Activated T-cell treated with anti-CD3 and anti-CD28 coated beads, Interleukin-2, amount 50 U/mL, for 48 hours (primary cell): Measurements from ENCODE around the gene LIMS1.

ENCODE experiments used
- DNase-seq, 2 experiments: peaks; one replicate each; pipeline ENCODE4 v3.0.0-alpha.2; 2020

LIMS1 gene

GRCh38 chr2:108616318-108616717, 82.0 kb downstream of the LIMS1 start:
- DNase-seq, result no peak

GRCh38 chr2:108616751-108617161, 82.5 kb downstream of the LIMS1 start:
- DNase-seq, result no peak

GRCh38 chr2:108617617-108618016, 83.3 kb downstream of the LIMS1 start:
- no peak for DNase-seq

- DNase-seq, result no peak
These were observed 85.8 kb downstream of the LIMS1 start for GRCh38 chr2:108619925-108620620.

GRCh38 chr2:108620656-108621055, 86.4 kb downstream of the LIMS1 start:
- no peak for DNase-seq

GRCh38 chr2:108621087-108621559, 86.9 kb downstream of the LIMS1 start:
- peak; percentile 75 to 81 for DNase-seq

GRCh38 chr2:108621687-108622681, 87.7 kb downstream of the LIMS1 start:
- DNase-seq, result no peak

- DNase-seq, result no peak
These were observed 89.3 kb downstream of the LIMS1 start for GRCh38 chr2:108623616-108624015.

GRCh38 chr2:108625186-108625827, 91.0 kb downstream of the LIMS1 start:
- DNase-seq, result no peak

- no peak for DNase-seq
These were observed 91.5 kb downstream of the LIMS1 start for GRCh38 chr2:108625828-108626195.

GRCh38 chr2:108626995-108627394, 92.7 kb downstream of the LIMS1 start:
- DNase-seq, result no peak

GRCh38 chr2:108627911-108628567, 93.8 kb downstream of the LIMS1 start:
- no peak for DNase-seq

- no peak for DNase-seq
These were observed 94.7 kb downstream of the LIMS1 start for GRCh38 chr2:108628936-108629335.

- DNase-seq, result no peak
These were observed 95.1 kb downstream of the LIMS1 start for GRCh38 chr2:108629417-108629816.

GRCh38 chr2:108630567-108631405, 96.5 kb downstream of the LIMS1 start:
- DNase-seq, result no peak

- DNase-seq, result no peak
These were observed 98.3 kb downstream of the LIMS1 start for GRCh38 chr2:108632332-108633160.

- no peak for DNase-seq
These were observed 99.1 kb downstream of the LIMS1 start for GRCh38 chr2:108633409-108633808.

GRCh38 chr2:108634011-108634410, 99.7 kb downstream of the LIMS1 start:
- no peak for DNase-seq

- no peak for DNase-seq
These were observed 100.4 kb downstream of the LIMS1 start for GRCh38 chr2:108634576-108635160.

GRCh38 chr2:108635630-108636354, 101.5 kb downstream of the LIMS1 start:
- DNase-seq, result no peak
